Endothelial cell of umbilical vein (primary cell): ENCODE results near the gene SPATA31D4. TPM values are rescaled to one million over a fixed set of nuclear protein-coding genes. Genes with fewer than 3 reads are reported as not detected.

ENCODE experiments used
- BruUV-seq: library from RNA; stranded (reverse); fragments of 400-500 nt; replicated peaks from 2 replicates; lab custom pipeline; 2021; lab: Mats Ljungman, UMichigan
- CTCF ChIA-PET: fragments of 300-600, 350-600 bp; sonication (Branson Sonifier 250); formaldehyde crosslinking; loops from one replicate; lab custom pipeline; 2021; ENCODE audit warnings: antibody characterized with exemption, inconsistent platforms; lab: Charles Lee
- POLR2A ChIA-PET: fragments of 300-600, 350-600 bp; sonication (Branson Sonifier 250); formaldehyde crosslinking; loops from one replicate; lab custom pipeline; 2021; ENCODE audit warnings: antibody characterized with exemption, inconsistent platforms; lab: Charles Lee
- DNase-seq: peaks from one replicate; pipeline ENCODE4 v3.0.0-alpha.2; 2011; ENCODE audit warnings: low read depth, low spot score
- FAIRE-seq: peaks from 2 replicates; lab custom pipeline; 2011; peaks lifted over from hg19 to GRCh38; lab: Jason Lieb, UNC
- H2AFZ ChIP-seq: 2 replicates; pipeline ENCODE4 v1.6.0; 2012; ENCODE audit warnings: low read depth, low read length, control low read depth, inconsistent platforms
- H3K27ac ChIP-seq: 2 replicates; pipeline ENCODE4 v1.5.1; 2011; ENCODE audit warnings: low read depth, mild to moderate bottlenecking, control low read depth, low read length, moderate library complexity; ENCODE audit not compliant: insufficient read depth
- H3K27me3 ChIP-seq, 2 experiments: 2 replicates each; pipeline versions ENCODE4 v1.6.0 to v1.6.1; 2011; ENCODE audit warnings: low read length in 2 of 2, mixed read lengths in 1 of 2; ENCODE audit not compliant: control insufficient read depth in 2 of 2, insufficient read depth in 2 of 2
- H3K36me3 ChIP-seq, 2 experiments: 2 replicates in 1 of 2; 3 replicates in 1 of 2; pipeline ENCODE4 v1.5.1; 2011; ENCODE audit warnings: low read length in 2 of 2, mild to moderate bottlenecking in 1 of 2, moderate library complexity in 1 of 2; ENCODE audit not compliant: control insufficient read depth in 2 of 2, insufficient read depth in 2 of 2; ENCODE audit errors: extremely low read depth in 1 of 2
- H3K4me1 ChIP-seq: 3 replicates; pipeline ENCODE4 v1.5.1; 2011; ENCODE audit warnings: mild to moderate bottlenecking, low read length; ENCODE audit not compliant: control insufficient read depth, insufficient read depth; ENCODE audit errors: extremely low read depth
- H3K4me2 ChIP-seq: 2 replicates; pipeline ENCODE4 v1.6.1; 2011; ENCODE audit warnings: low read length, control low read depth, mixed read lengths; ENCODE audit not compliant: insufficient read depth
- H3K4me3 ChIP-seq, 3 experiments: fragments of 200-600 bp in 1 of 3; sonication (generic), shearing (Covaris generic) in 1 of 3; replicated peaks in 1 of 3; 2 replicates each; pipeline ENCODE4 v1.5.1; 2011 to 2016; ENCODE audit warnings: control low read depth in 3 of 3, low read length in 3 of 3, mild to moderate bottlenecking in 2 of 3, inconsistent platforms in 1 of 3, low read depth in 1 of 3, moderate library complexity in 1 of 3; ENCODE audit not compliant: insufficient read depth in 1 of 3
- H3K79me2 ChIP-seq: 2 replicates; pipeline ENCODE4 v1.6.0; 2012; ENCODE audit warnings: low read length, inconsistent platforms; ENCODE audit not compliant: control insufficient read depth, insufficient read depth
- H3K9ac ChIP-seq: replicated peaks from 2 replicates; pipeline ENCODE3; 2011; ENCODE audit warnings: low read length, control low read depth; ENCODE audit not compliant: insufficient read depth; ENCODE audit errors: extremely low read depth
- H3K9me1 ChIP-seq: replicated peaks from 3 replicates; pipeline ENCODE4 v1.6.0; 2011; ENCODE audit warnings: mild to moderate bottlenecking, low read length; ENCODE audit not compliant: control insufficient read depth, insufficient read depth; ENCODE audit errors: extremely low read depth
- H3K9me3 ChIP-seq: replicated peaks from 2 replicates; pipeline ENCODE4 v1.5.1; 2012; ENCODE audit warnings: low read length, inconsistent platforms; ENCODE audit not compliant: control insufficient read depth, insufficient read depth
- H4K20me1 ChIP-seq: replicated peaks from 2 replicates; pipeline ENCODE3; 2011; ENCODE audit warnings: mild to moderate bottlenecking, low read length; ENCODE audit not compliant: control insufficient read depth, insufficient read depth; ENCODE audit errors: extremely low read depth
- FOS ChIP-seq: IDR thresholded peaks from 2 replicates; pipeline ENCODE4 v1.6.1; 2011; ENCODE audit warnings: mild to moderate bottlenecking, low read length, moderate library complexity, borderline replicate concordance; ENCODE audit not compliant: insufficient read depth
- GATA2 ChIP-seq: IDR thresholded peaks from 2 replicates; pipeline ENCODE4 v1.7.0; 2011; ENCODE audit warnings: low read depth, mild to moderate bottlenecking, moderate library complexity, mixed read lengths, low read length; ENCODE audit not compliant: insufficient read length, insufficient read depth
- MAX ChIP-seq: IDR thresholded peaks from 2 replicates; pipeline ENCODE4 v1.6.1; 2011; ENCODE audit not compliant: insufficient read depth, insufficient read length
- MYC ChIP-seq: IDR thresholded peaks from one replicate; pipeline ENCODE4 v1.6.1; 2011; ENCODE audit warnings: mild to moderate bottlenecking, low read depth, low read length
- POLR2AphosphoS5 ChIP-seq: IDR thresholded peaks from 2 replicates; pipeline ENCODE4 v1.6.1; 2012; ENCODE audit warnings: low read depth, mild to moderate bottlenecking, control low read depth, low read length, moderate library complexity; ENCODE audit not compliant: insufficient read depth
- dilution Hi-C: fragments of 300-500 bp; cut with MboI; formaldehyde crosslinking; loops from one replicate; pipeline ENCODE4 v1.15.0; 2019; ENCODE audit warnings: low sequenced_read_pairs; ENCODE audit not compliant: extremely low pct_ligation_motif_present
- intact Hi-C: fragments of 100-400 bp; cut with micrococcal nuclease; formaldehyde crosslinking; loops from one replicate; pipeline ENCODE4 v1.10.0; 2022
- polyA plus RNA-seq, 4 experiments: library from polyadenylated mRNA; depleted of rRNA in 3 of 4; stranded (reverse) in 3 of 4; unstranded in 1 of 4; fragments of >200 nt; gene quantifications; 2 replicates each; pipeline versions ENCODE4 v1.2.1 to v1.2.3, GENCODE V29; 2011 to 2012; ENCODE audit warnings: missing spikeins in 1 of 4
- total RNA-seq: library from RNA; stranded (reverse); gene quantifications from 2 replicates; pipeline ENCODE4 v1.2.3, GENCODE V29; 2021

The SPATA31D4 gene
- total and polyA plus RNA-seq, 2 donors (not counting 3 experiments of a cell fraction or from before 2014, with no cell fraction given): not detected

GRCh38 chr9:81906671-81907070 is 21.6 kb upstream of the SPATA31D4 start:
- H3K9me3 ChIP-seq: no peaks in the 10 kb centered on the region
- FAIRE-seq: no peak
- no peak for DNase-seq
- TF ChIP-seq MAX: no peak
- no peak for TF ChIP-seq MYC
- TF ChIP-seq GATA2: no peak
- H3K27me3 ChIP-seq: no peaks in the 10 kb centered on the region
- dilution Hi-C loops (no loop called here), intact Hi-C loops (no loop called here)
- H3K9ac ChIP-seq: no peak overlapping the region
- H3K4me3 ChIP-seq: no peak overlapping the region
- POLR2A ChIA-PET: no interaction called here
- no peak overlapping the region for H3K27ac ChIP-seq
- no peak overlapping the region for H3K4me2 ChIP-seq
- no peaks in the 10 kb centered on the region for H3K36me3 ChIP-seq
- no peak overlapping the region for H2AFZ ChIP-seq
- no TSS peak for BruUV-seq
- no peaks in the 10 kb centered on the region for H3K4me1 ChIP-seq
- H3K79me2 ChIP-seq: no peaks in the 10 kb centered on the region
- no peaks in the 10 kb centered on the region for H3K9me1 ChIP-seq
- H4K20me1 ChIP-seq: no peaks in the 10 kb centered on the region
- CTCF ChIA-PET: no interaction called here

GRCh38 chr9:81912135-81912534 is 16.1 kb upstream of the SPATA31D4 start:
- H3K4me1 ChIP-seq: no peaks in the 10 kb centered on the region
- ChIA-PET CTCF (no interaction called here), POLR2A (no interaction called here)
- dilution Hi-C loops (no loop called here), intact Hi-C loops (no loop called here)
- H3K79me2 ChIP-seq: no peaks in the 10 kb centered on the region
- H4K20me1 ChIP-seq: no peaks in the 10 kb centered on the region
- H3K9me1 ChIP-seq: no peaks in the 10 kb centered on the region
- H3K4me3 ChIP-seq: no peak overlapping the region
- no peak overlapping the region for H3K9ac ChIP-seq
- H2AFZ ChIP-seq: no peak overlapping the region
- H3K9me3 ChIP-seq: no peaks in the 10 kb centered on the region
- no TSS peak for BruUV-seq
- DNase-seq: no peak
- TF ChIP-seq POLR2AphosphoS5 (no peak), FOS (no peak)
- H3K36me3 ChIP-seq: no peaks in the 10 kb centered on the region
- H3K27ac ChIP-seq: no peak overlapping the region
- no peak overlapping the region for H3K4me2 ChIP-seq
- no peak for FAIRE-seq
- no peaks in the 10 kb centered on the region for H3K27me3 ChIP-seq
